K562 (cell line): Measurements from ENCODE around the gene STX11. TPM values are rescaled to one million over a fixed set of nuclear protein-coding genes. Genes with fewer than 3 reads are reported as not detected.
"Not testable (repeated sequence)": the region's sequence is repeated elsewhere in the genome, so short reads cannot be mapped to it uniquely, and the experiment has no call there.

Experiments used
- ATAC-seq: fragments of 200-7000 bp; cut with Tn5 transposase; 3 replicates; pipeline ENCODE4 v1.9.1; 2020; ENCODE audit warnings: moderate library complexity
- BruUV-seq: library from RNA; stranded (reverse); fragments of 400-500 nt; replicated peaks from 2 replicates; lab custom pipeline; 2021; lab: Mats Ljungman, UMichigan
- CTCF ChIA-PET: fragments of 300-600 bp; formaldehyde crosslinking; extraction: SDS; loops from one replicate; lab custom pipeline; 2021; ENCODE audit warnings: low intra/inter-chr PET ratio; lab: Yijun Ruan, JAX
- POLR2A ChIA-PET: fragments of 300-600, 350-650 bp; sonication (Branson Sonifier 250); formaldehyde crosslinking; extraction: SDS; loops from one replicate; lab custom pipeline; 2021; ENCODE audit warnings: antibody characterized with exemption, inconsistent platforms; lab: Yijun Ruan, JAX
- DNase-seq, 4 experiments: peaks; one replicate each; pipeline versions ENCODE4 v3.0.0 to v3.0.0-alpha.2; 2011 to 2018; ENCODE audit warnings: low spot score in 3 of 4, mixed read lengths in 3 of 4; ENCODE audit errors: extremely low read depth in 1 of 4
- FAIRE-seq: peaks from 2 replicates; lab custom pipeline; 2011; peaks lifted over from hg19 to GRCh38; lab: Jason Lieb, UNC
- H2AFZ ChIP-seq: 2 replicates; pipeline ENCODE4 v1.6.0; 2011; ENCODE audit warnings: low read depth, low read length, control low read depth, inconsistent platforms
- H3K27ac ChIP-seq: fragments of 200-600 bp; 3 replicates; pipeline ENCODE4 v1.8.0; 2011; ENCODE audit warnings: low read depth, mild to moderate bottlenecking, control low read depth, inconsistent platforms, low read length, moderate library complexity, mixed read lengths; ENCODE audit errors: extremely low read depth
- H3K27me3 ChIP-seq, 2 experiments: fragments of 300-600 bp in 1 of 2; 2 replicates in 1 of 2; 3 replicates in 1 of 2; pipeline versions ENCODE4 v1.6.0 to v1.8.0; 2011; ENCODE audit warnings: inconsistent platforms in 2 of 2, low read length in 2 of 2, mild to moderate bottlenecking in 1 of 2, mixed read lengths in 1 of 2, moderate library complexity in 1 of 2; ENCODE audit not compliant: control insufficient read depth in 2 of 2, insufficient read depth in 2 of 2
- H3K36me3 ChIP-seq: fragments of 300-600 bp; 3 replicates; pipeline ENCODE4 v1.8.0; 2011; ENCODE audit warnings: mild to moderate bottlenecking, low read length, inconsistent platforms; ENCODE audit not compliant: control insufficient read depth, insufficient read depth
- H3K4me1 ChIP-seq, 2 experiments: fragments of 200-600 bp in 1 of 2; replicated peaks in 1 of 2; 2 replicates in 1 of 2; 3 replicates in 1 of 2; pipeline versions ENCODE4 v1.5.1 to v1.8.0; 2011; ENCODE audit warnings: inconsistent platforms in 2 of 2, low read length in 2 of 2, mild to moderate bottlenecking in 1 of 2, mixed read lengths in 1 of 2, moderate library complexity in 1 of 2; ENCODE audit not compliant: control insufficient read depth in 2 of 2, insufficient read depth in 2 of 2
- H3K4me2 ChIP-seq: 2 replicates; pipeline ENCODE4 v1.6.1; 2011; ENCODE audit warnings: low read length, control low read depth, inconsistent platforms, mixed read lengths; ENCODE audit not compliant: insufficient read depth
- H3K4me3 ChIP-seq: fragments of 200-600 bp; sonication (generic), shearing (Covaris generic); 2 replicates; pipeline ENCODE4 v1.5.1; 2016; ENCODE audit warnings: control low read depth, inconsistent platforms
- H3K79me2 ChIP-seq: fragments of 200-600 bp; 3 replicates; pipeline ENCODE4 v1.8.0; 2011; ENCODE audit warnings: low read length, inconsistent platforms; ENCODE audit not compliant: control insufficient read depth, insufficient read depth
- H3K9ac ChIP-seq, 2 experiments: 2 replicates each; pipeline versions ENCODE4 v1.6.0 to v1.6.1; 2011; ENCODE audit warnings: low read depth in 2 of 2, low read length in 2 of 2, control low read depth in 1 of 2, inconsistent platforms in 1 of 2, mild to moderate bottlenecking in 1 of 2, mixed read lengths in 1 of 2; ENCODE audit not compliant: insufficient read depth in 1 of 2
- H3K9me1 ChIP-seq: one replicate; pipeline ENCODE4 v1.6.0; 2011; ENCODE audit warnings: inconsistent platforms, mild to moderate bottlenecking, low read length, moderate library complexity; ENCODE audit not compliant: control insufficient read depth, insufficient read depth
- H3K9me3 ChIP-seq: replicated peaks from 2 replicates; pipeline ENCODE4 v1.5.1; 2011; ENCODE audit warnings: low read depth, low read length, inconsistent platforms; ENCODE audit not compliant: control insufficient read depth, insufficient read depth
- H4K20me1 ChIP-seq: replicated peaks from 2 replicates; pipeline ENCODE4 v1.6.1; 2011; ENCODE audit warnings: low read length, inconsistent platforms, mixed read lengths; ENCODE audit not compliant: control insufficient read depth, insufficient read depth
- CEBPB ChIP-seq: fragments of 450-650 bp; IDR thresholded peaks from 2 replicates; pipeline ENCODE4 v1.6.1; 2016; ENCODE audit warnings: missing genetic modification characterization, missing compliant biosample characterization
- CEBPG ChIP-seq, 3 experiments: fragments of 200-800 bp in 1 of 3; sonication (Bioruptor generic) in 1 of 3; sonication (generic) in 1 of 3; formaldehyde crosslinking in 1 of 3; IDR thresholded peaks in 2 of 3; conservative IDR thresholded peaks in 1 of 3; 2 replicates each; pipeline versions ENCODE4 v1.6.1 to v1.8.0; 2016 to 2022; ENCODE audit warnings: missing compliant biosample characterization in 2 of 3, missing genetic modification characterization in 2 of 3, mild to moderate bottlenecking in 1 of 3, missing genetic modification reagents in 1 of 3
- MITF ChIP-seq: IDR thresholded peaks from 2 replicates; pipeline ENCODE4 v1.6.1; 2014; ENCODE audit warnings: antibody characterized with exemption
- PRPF4 ChIP-seq: fragments of 200-400 bp; formaldehyde crosslinking; IDR thresholded peaks from one replicate; pipeline ENCODE4 v1.6.1; 2017; ENCODE audit warnings: low read length, low read depth, mild to moderate bottlenecking; ENCODE audit not compliant: insufficient read depth, poor library complexity, severe bottlenecking
- WGBS: fragments of 100-300 bp; shearing (Covaris generic); methylation state at CpG from one replicate; pipeline ENCODE4 v1.1.6; 2016; ENCODE audit warnings: low coverage, mixed read lengths; ENCODE audit not compliant: insufficient coverage; ENCODE audit errors: missing lambda C conversion rate; 5-methylcytosine and 5-hydroxymethylcytosine counted together
- in situ Hi-C: fragments of 300-500 bp; cut with MboI; formaldehyde crosslinking; loops from 4 replicates; pipeline ENCODE4 v1.15.0; 2018; ENCODE audit warnings: inconsistent platforms, mixed read lengths
- intact Hi-C: fragments of 100-400 bp; cut with micrococcal nuclease; formaldehyde crosslinking; loops from 2 replicates; pipeline ENCODE4 v1.14.2; 2022
- polyA plus RNA-seq, 8 experiments: library from polyadenylated mRNA; depleted of rRNA in 4 of 8; stranded (reverse) in 5 of 8; unstranded in 3 of 8; fragments of >200 nt; fragmentation: Nextera tagmentation in 2 of 8; fragmentation: Illumina TruSeq in 1 of 8; extraction: Ambion mirVana in 2 of 8; extraction: Trizol in 1 of 8; gene quantifications; 2 replicates each; pipeline versions ENCODE4 v1.2.1 to v1.2.3, GENCODE V29; 2011 to 2014; ENCODE audit warnings: inconsistent platforms in 1 of 8, missing spikeins in 1 of 8
- total RNA-seq, 7 experiments: library from RNA; depleted of rRNA in 6 of 7; stranded (reverse); fragments of >200 nt in 6 of 7; fragmentation: Illumina TruSeq in 2 of 7; extraction: Trizol in 2 of 7; gene quantifications; 2 replicates each; pipeline versions ENCODE4 v1.2.1 to v1.2.3, GENCODE V29; 2011 to 2021; ENCODE audit warnings: low replicate concordance in 1 of 7

STX11 gene
- total and polyA plus RNA-seq, 9 of the 15 experiments (the other 6 are each of a cell fraction or from before 2014, with no cell fraction given), result 0.06 to 0.73 (median 0.40) TPM

- not testable (repeated sequence) for DNase-seq
- WGBS, result 0% methylated on average over 1 of the region's 1 CpG
Observed at GRCh38 chr6:144184186-144184585, 33.9 kb downstream of the STX11 start.

GRCh38 chr6:144185133-144185836 lies 35.0 kb downstream of the STX11 start:
- Histone ChIP-seq H3K4me2 (no peak overlapping the region), H3K9ac (no peak overlapping the region), H3K27ac (no peak overlapping the region), H3K27me3 (peaks cover 0 to 9% of the 10 kb centered on the region in 2 experiments; a peak in 2 of 5 replicates), H3K9me1 (no peaks in the 10 kb centered on the region), H3K9me3 (no peaks in the 10 kb centered on the region), H3K79me2 (no peaks in the 10 kb centered on the region), H3K36me3 (no peaks in the 10 kb centered on the region), H4K20me1 (no peaks in the 10 kb centered on the region), H3K4me1 (peaks cover 0 to 10% of the 10 kb centered on the region in 2 experiments; a peak in 1 of 5 replicates), H2AFZ (no peak overlapping the region), H3K4me3 (no peak overlapping the region)
- TF ChIP-seq MITF (no peak), CEBPG (CRISPR knock-in tag; IDR thresholded peaks at IDR 0.05) (no peak), CEBPG (tag; conservative IDR thresholded peaks at IDR 0.05 in 1 of 2, IDR thresholded peaks at IDR 0.05 in 1 of 2) (peak; percentile 69 to 96; a peak in 3 of 4 replicates), CEBPB (tag) (peak; percentile 89), PRPF4 (no peak)
- no TSS peak for BruUV-seq
- ATAC-seq (no peak), FAIRE-seq (peak; percentile 35), DNase-seq (no peak)
- in situ Hi-C loops (no loop called here), intact Hi-C loops (no loop called here)
- POLR2A ChIA-PET, result interaction anchor here (0.9 kb wide), 1 partner anchor 22 kb away, joined by 3 read pairs; no protein-coding TSS in a partner anchor
- 10% methylated on average over 4 of the region's 4 CpGs for WGBS
- CTCF ChIA-PET, result no interaction called here

More at GRCh38 chr6:144184186-144184585, 33.9 kb downstream of the STX11 start:
- H3K4me2 ChIP-seq, H3K27ac ChIP-seq, in situ Hi-C loops, H2AFZ ChIP-seq, H3K9me1 ChIP-seq, H3K36me3 ChIP-seq, POLR2A ChIA-PET, H3K4me1 ChIP-seq, H3K9ac ChIP-seq, ATAC-seq, BruUV-seq, intact Hi-C loops, H3K9me3 ChIP-seq, H4K20me1 ChIP-seq, FAIRE-seq, CTCF ChIA-PET, H3K4me3 ChIP-seq, H3K79me2 ChIP-seq: not testable (repeated sequence)
- peaks cover 0 to 14% of the 10 kb centered on the region in 2 experiments; a peak in 2 of 5 replicates for H3K27me3 ChIP-seq
